Neural cell (in vitro differentiated cells): ENCODE measurements around the gene CNOT4. TPM values are rescaled to one million over a fixed set of nuclear protein-coding genes. Genes with fewer than 3 reads are reported as not detected.

Experiments used
- H2AFZ ChIP-seq: fragments of 200-600, 300-800 bp; sonication (generic), shearing (Covaris generic); 2 replicates; pipeline ENCODE4 v1.6.0; 2014; ENCODE audit warnings: low read depth, mild to moderate bottlenecking, antibody characterized with exemption, low read length, moderate library complexity
- H3F3A ChIP-seq: fragments of 200-600 bp; shearing (Covaris generic); 2 replicates; pipeline ENCODE4 v1.6.1; 2016; ENCODE audit warnings: mild to moderate bottlenecking, moderate library complexity, mixed read lengths, antibody characterized with exemption, low read length; ENCODE audit not compliant: insufficient read depth, poor library complexity, severe bottlenecking
- H3K27ac ChIP-seq: fragments of 200-600, 300-800 bp; sonication (generic), shearing (Covaris generic); 2 replicates; pipeline ENCODE4 v1.5.1; 2014; ENCODE audit warnings: mild to moderate bottlenecking, low read length, moderate library complexity
- H3K27me3 ChIP-seq: fragments of 300-800, 200-600 bp; sonication (generic), shearing (Covaris generic); 2 replicates; pipeline ENCODE4 v1.6.0; 2014; ENCODE audit warnings: mild to moderate bottlenecking, low read depth, low read length, moderate library complexity; ENCODE audit not compliant: insufficient read depth
- H3K36me3 ChIP-seq: fragments of 300-800, 200-600 bp; sonication (generic), shearing (Covaris generic); 2 replicates; pipeline ENCODE4 v1.5.1; 2014; ENCODE audit warnings: mild to moderate bottlenecking, antibody characterized with exemption, low read length, moderate library complexity; ENCODE audit not compliant: insufficient read depth
- H3K4me2 ChIP-seq: fragments of 300-800, 200-600 bp; sonication (generic), shearing (Covaris generic); 2 replicates; pipeline ENCODE4 v1.6.0; 2014; ENCODE audit warnings: mild to moderate bottlenecking, low read length
- H3K4me3 ChIP-seq: fragments of 300-800, 200-600 bp; sonication (generic), shearing (Covaris generic); 2 replicates; pipeline ENCODE4 v1.5.1; 2014; ENCODE audit warnings: mild to moderate bottlenecking, low read length, moderate library complexity
- H3K79me2 ChIP-seq: fragments of 200-600 bp; shearing (Covaris generic); replicated peaks from 2 replicates; pipeline ENCODE4 v1.6.0; 2014; ENCODE audit warnings: mild to moderate bottlenecking, low read length, moderate library complexity; ENCODE audit not compliant: insufficient read depth
- H3K9ac ChIP-seq: fragments of 300-800, 200-600 bp; sonication (generic), shearing (Covaris generic); 2 replicates; pipeline ENCODE4 v1.6.1; 2016; ENCODE audit warnings: mild to moderate bottlenecking, low read length, mixed read lengths
- H3K9me2 ChIP-seq: fragments of 200-600 bp; shearing (Covaris generic); 2 replicates; pipeline ENCODE4 v1.6.1; 2016; ENCODE audit warnings: mild to moderate bottlenecking, low read length, mixed read lengths; ENCODE audit not compliant: insufficient read depth
- H3K9me3 ChIP-seq: fragments of 200-600, 300-800 bp; sonication (generic), shearing (Covaris generic); 2 replicates; pipeline ENCODE4 v1.6.1; 2016; ENCODE audit warnings: mild to moderate bottlenecking, mixed run types, low read length, moderate library complexity, mixed read lengths
- H4K20me1 ChIP-seq: fragments of 200-600 bp; shearing (Covaris generic); 2 replicates; pipeline ENCODE4 v1.6.1; 2016; ENCODE audit warnings: mild to moderate bottlenecking, mixed run types; ENCODE audit not compliant: insufficient read depth
- EP300 ChIP-seq: fragments of 450-650 bp; conservative IDR thresholded peaks from 2 replicates; pipeline ENCODE4 v1.6.1; 2014; ENCODE audit warnings: antibody characterized with exemption, mild to moderate bottlenecking, moderate library complexity; ENCODE audit not compliant: poor library complexity, severe bottlenecking
- EZH2 ChIP-seq: fragments of 200-600, 300-800 bp; shearing (Covaris generic), sonication (generic); IDR thresholded peaks from 2 replicates; pipeline ENCODE4 v1.6.1; 2014; ENCODE audit warnings: antibody characterized with exemption, low read length, borderline replicate concordance, mild to moderate bottlenecking; ENCODE audit not compliant: insufficient read depth, poor library complexity, severe bottlenecking
- MXI1 ChIP-seq: fragments of 450-650 bp; conservative IDR thresholded peaks from 2 replicates; pipeline ENCODE4 v1.6.1; 2014; ENCODE audit warnings: antibody characterized with exemption, mild to moderate bottlenecking; ENCODE audit not compliant: poor library complexity, severe bottlenecking
- POLR2AphosphoS5 ChIP-seq: IDR thresholded peaks from 2 replicates; pipeline ENCODE4 v1.6.1; 2012
- RAD21 ChIP-seq: fragments of 450-650 bp; conservative IDR thresholded peaks from 2 replicates; pipeline ENCODE4 v1.6.1; 2014; ENCODE audit warnings: antibody characterized with exemption, mild to moderate bottlenecking, moderate library complexity
- SMC3 ChIP-seq: fragments of 450-650 bp; conservative IDR thresholded peaks from 2 replicates; pipeline ENCODE4 v1.6.1; 2014; ENCODE audit warnings: antibody characterized with exemption, mild to moderate bottlenecking, moderate library complexity; ENCODE audit not compliant: poor library complexity
- TAF1 ChIP-seq: IDR thresholded peaks from 2 replicates; pipeline ENCODE4 v1.6.1; 2012; ENCODE audit warnings: low read depth
- polyA plus RNA-seq: library from polyadenylated mRNA; depleted of rRNA; stranded (reverse); fragments of >200 nt; gene quantifications from 2 replicates; pipeline ENCODE4 v1.2.3, GENCODE V29; 2014
- TF ChIP-seq, protein P1 (sequence below): fragments of 450-650 bp; IDR thresholded peaks from 2 replicates; pipeline ENCODE4 v1.5.1; 2014; ENCODE audit warnings: antibody characterized with exemption, mild to moderate bottlenecking, moderate library complexity; ENCODE audit not compliant: poor library complexity, severe bottlenecking
- TF ChIP-seq, protein P2 (sequence below): IDR thresholded peaks from 2 replicates; pipeline ENCODE4 v1.6.1; 2012; ENCODE audit warnings: borderline replicate concordance

Gene CNOT4
- polyA plus RNA-seq, 1 donor from 2014 or later: 6.4 TPM

DNA sequence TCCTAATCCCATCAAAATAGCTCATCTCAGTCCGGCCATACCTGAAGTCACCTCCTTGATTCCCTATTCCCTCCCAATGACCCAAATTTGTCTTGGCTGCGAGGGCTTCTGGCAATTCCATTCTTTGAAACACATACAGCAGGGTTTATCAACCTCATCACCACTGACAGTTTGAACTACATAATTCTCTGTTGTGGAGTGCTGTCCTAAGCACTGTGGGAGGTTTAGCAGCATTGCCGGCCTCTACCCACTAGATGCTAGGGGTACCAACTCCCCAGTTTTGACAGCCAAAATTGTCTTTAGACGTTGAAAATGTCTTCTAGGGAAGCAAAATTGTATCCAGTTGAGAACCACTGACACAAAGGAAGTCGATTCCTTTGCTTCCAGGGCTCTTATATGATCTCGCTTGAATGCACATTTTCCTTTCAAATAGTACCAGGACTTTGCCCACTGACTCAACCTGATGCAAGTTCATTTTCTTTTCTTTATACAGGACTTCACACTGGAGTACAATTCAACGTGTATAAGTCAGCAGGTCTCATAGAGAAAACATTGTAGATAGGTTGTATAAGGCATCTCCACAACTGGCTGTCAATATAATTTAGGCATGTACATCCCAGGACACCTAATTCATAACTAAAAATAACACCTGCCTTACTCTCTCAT lies 142.9 kb downstream of the CNOT4 start:
- H3K9ac ChIP-seq: no peak overlapping the region
- H3K9me3 ChIP-seq: no peaks in the 10 kb centered on the region
- no peak overlapping the region for H3K27ac ChIP-seq
- no peak overlapping the region for H3K4me3 ChIP-seq
- no peaks in the 10 kb centered on the region for H3K79me2 ChIP-seq
- H3K9me2 ChIP-seq: no peaks in the 10 kb centered on the region
- no peaks in the 10 kb centered on the region for H3F3A ChIP-seq
- no peaks in the 10 kb centered on the region for H4K20me1 ChIP-seq
- H3K27me3 ChIP-seq: no peaks in the 10 kb centered on the region
- TF ChIP-seq TAF1: no peak
- H2AFZ ChIP-seq: no peak overlapping the region
- no peaks in the 10 kb centered on the region for H3K36me3 ChIP-seq
- H3K4me2 ChIP-seq: no peak overlapping the region

DNA sequence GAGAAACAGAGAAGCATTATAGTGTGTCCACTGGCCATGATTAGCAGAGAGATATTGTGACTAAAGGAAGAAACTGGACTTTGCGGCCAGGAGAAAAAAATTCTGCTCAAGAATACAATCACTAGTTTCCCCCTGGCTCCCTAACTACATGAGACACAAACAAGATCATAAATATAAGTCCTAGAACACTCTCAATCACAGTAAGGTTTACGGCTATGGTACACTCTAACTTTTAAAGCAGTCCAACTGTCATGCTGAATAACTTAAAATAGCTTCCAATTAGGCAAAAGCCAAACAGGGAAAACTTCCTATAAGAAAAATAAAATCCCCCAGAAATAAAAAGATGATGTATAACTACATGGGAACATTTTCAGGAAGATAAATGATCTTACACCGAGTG lies 144.2 kb downstream of the CNOT4 start:
- H3K27me3 ChIP-seq: no peaks in the 10 kb centered on the region
- no peaks in the 10 kb centered on the region for H3K36me3 ChIP-seq
- H3K9ac ChIP-seq: no peak overlapping the region
- H3K4me3 ChIP-seq: no peak overlapping the region
- no peak overlapping the region for H3K4me2 ChIP-seq
- H3K9me2 ChIP-seq: no peaks in the 10 kb centered on the region
- no peak overlapping the region for H3K27ac ChIP-seq
- no peaks in the 10 kb centered on the region for H4K20me1 ChIP-seq
- TF ChIP-seq SMC3 (no peak), RAD21 (no peak), POLR2AphosphoS5 (no peak), TAF1 (no peak), MXI1 (no peak), EP300 (no peak), EZH2 (no peak)
- TF ChIP-seq, protein P1, sequence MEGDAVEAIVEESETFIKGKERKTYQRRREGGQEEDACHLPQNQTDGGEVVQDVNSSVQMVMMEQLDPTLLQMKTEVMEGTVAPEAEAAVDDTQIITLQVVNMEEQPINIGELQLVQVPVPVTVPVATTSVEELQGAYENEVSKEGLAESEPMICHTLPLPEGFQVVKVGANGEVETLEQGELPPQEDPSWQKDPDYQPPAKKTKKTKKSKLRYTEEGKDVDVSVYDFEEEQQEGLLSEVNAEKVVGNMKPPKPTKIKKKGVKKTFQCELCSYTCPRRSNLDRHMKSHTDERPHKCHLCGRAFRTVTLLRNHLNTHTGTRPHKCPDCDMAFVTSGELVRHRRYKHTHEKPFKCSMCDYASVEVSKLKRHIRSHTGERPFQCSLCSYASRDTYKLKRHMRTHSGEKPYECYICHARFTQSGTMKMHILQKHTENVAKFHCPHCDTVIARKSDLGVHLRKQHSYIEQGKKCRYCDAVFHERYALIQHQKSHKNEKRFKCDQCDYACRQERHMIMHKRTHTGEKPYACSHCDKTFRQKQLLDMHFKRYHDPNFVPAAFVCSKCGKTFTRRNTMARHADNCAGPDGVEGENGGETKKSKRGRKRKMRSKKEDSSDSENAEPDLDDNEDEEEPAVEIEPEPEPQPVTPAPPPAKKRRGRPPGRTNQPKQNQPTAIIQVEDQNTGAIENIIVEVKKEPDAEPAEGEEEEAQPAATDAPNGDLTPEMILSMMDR: no peak
- TF ChIP-seq, protein P2, sequence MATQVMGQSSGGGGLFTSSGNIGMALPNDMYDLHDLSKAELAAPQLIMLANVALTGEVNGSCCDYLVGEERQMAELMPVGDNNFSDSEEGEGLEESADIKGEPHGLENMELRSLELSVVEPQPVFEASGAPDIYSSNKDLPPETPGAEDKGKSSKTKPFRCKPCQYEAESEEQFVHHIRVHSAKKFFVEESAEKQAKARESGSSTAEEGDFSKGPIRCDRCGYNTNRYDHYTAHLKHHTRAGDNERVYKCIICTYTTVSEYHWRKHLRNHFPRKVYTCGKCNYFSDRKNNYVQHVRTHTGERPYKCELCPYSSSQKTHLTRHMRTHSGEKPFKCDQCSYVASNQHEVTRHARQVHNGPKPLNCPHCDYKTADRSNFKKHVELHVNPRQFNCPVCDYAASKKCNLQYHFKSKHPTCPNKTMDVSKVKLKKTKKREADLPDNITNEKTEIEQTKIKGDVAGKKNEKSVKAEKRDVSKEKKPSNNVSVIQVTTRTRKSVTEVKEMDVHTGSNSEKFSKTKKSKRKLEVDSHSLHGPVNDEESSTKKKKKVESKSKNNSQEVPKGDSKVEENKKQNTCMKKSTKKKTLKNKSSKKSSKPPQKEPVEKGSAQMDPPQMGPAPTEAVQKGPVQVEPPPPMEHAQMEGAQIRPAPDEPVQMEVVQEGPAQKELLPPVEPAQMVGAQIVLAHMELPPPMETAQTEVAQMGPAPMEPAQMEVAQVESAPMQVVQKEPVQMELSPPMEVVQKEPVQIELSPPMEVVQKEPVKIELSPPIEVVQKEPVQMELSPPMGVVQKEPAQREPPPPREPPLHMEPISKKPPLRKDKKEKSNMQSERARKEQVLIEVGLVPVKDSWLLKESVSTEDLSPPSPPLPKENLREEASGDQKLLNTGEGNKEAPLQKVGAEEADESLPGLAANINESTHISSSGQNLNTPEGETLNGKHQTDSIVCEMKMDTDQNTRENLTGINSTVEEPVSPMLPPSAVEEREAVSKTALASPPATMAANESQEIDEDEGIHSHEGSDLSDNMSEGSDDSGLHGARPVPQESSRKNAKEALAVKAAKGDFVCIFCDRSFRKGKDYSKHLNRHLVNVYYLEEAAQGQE: no peak
- H2AFZ ChIP-seq: no peak overlapping the region
- H3F3A ChIP-seq: no peaks in the 10 kb centered on the region
- H3K79me2 ChIP-seq: no peaks in the 10 kb centered on the region
- H3K9me3 ChIP-seq: no peaks in the 10 kb centered on the region

DNA sequence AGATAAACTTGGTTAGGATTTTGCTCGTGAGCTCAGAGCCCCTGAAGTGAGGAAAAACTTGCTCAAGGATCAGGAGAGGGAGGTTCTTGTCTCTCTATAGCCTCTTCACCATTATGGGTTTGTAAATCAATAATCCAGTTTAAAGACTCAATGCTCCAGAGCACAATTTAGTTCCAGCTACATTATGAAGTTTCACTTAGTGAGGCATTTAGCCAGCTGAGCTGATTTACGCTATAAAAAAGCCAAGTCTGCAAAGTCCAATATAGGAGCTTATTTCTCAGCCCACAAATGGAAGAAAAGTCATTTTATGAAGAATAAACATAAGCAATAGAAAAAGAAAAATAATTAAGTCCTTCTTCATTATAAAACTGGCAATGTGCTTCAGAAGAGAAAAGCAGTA lies 145.7 kb downstream of the CNOT4 start:
- Histone ChIP-seq H3K79me2 (no peaks in the 10 kb centered on the region), H3K9me3 (no peaks in the 10 kb centered on the region), H4K20me1 (no peaks in the 10 kb centered on the region), H3K27ac (no peak overlapping the region), H3K9ac (no peak overlapping the region), H3K4me2 (no peak overlapping the region), H3K27me3 (no peaks in the 10 kb centered on the region), H3F3A (no peaks in the 10 kb centered on the region), H3K36me3 (no peaks in the 10 kb centered on the region), H3K9me2 (no peaks in the 10 kb centered on the region), H2AFZ (no peak overlapping the region), H3K4me3 (no peak overlapping the region)
- no peak for TF ChIP-seq POLR2AphosphoS5
- TF ChIP-seq EP300: no peak
- TF ChIP-seq MXI1: no peak
- TF ChIP-seq RAD21: no peak
- TF ChIP-seq SMC3: no peak
- no peak for TF ChIP-seq TAF1
- TF ChIP-seq, protein P1: no peak
- no peak for TF ChIP-seq EZH2
- TF ChIP-seq, protein P2: no peak
